Loucy (cell line): ENCODE data around the gene ADRB2.
"Not testable (repeated sequence)": the region's sequence is repeated elsewhere in the genome, so short reads cannot be mapped to it uniquely, and the experiment has no call there.

ENCODE experiments used
- H2AFZ ChIP-seq: fragments of 200-600 bp; sonication (generic); 2 replicates; pipeline ENCODE4 v1.6.0; 2016; ENCODE audit warnings: antibody characterized with exemption, mild to moderate bottlenecking, low read length, moderate library complexity
- H3F3A ChIP-seq: fragments of 200-600 bp; 2 replicates; pipeline ENCODE4 v1.6.0; 2016; ENCODE audit warnings: antibody characterized with exemption, low read depth, mild to moderate bottlenecking
- H3K27me3 ChIP-seq: fragments of 200-600 bp; sonication (generic); 2 replicates; pipeline ENCODE4 v1.6.1; 2014; ENCODE audit warnings: low read length, mild to moderate bottlenecking; ENCODE audit not compliant: insufficient read depth, poor library complexity, severe bottlenecking
- H3K36me3 ChIP-seq: fragments of 200-600 bp; sonication (generic); 2 replicates; pipeline ENCODE4 v1.6.1; 2016; ENCODE audit warnings: low read length; ENCODE audit not compliant: insufficient read depth
- H3K4me1 ChIP-seq: fragments of 200-600 bp; sonication (generic); 2 replicates; pipeline ENCODE4 v1.5.1; 2014; ENCODE audit warnings: low read length, mild to moderate bottlenecking; ENCODE audit not compliant: insufficient read depth, poor library complexity, severe bottlenecking
- H3K4me2 ChIP-seq: fragments of 200-600 bp; sonication (generic); 2 replicates; pipeline ENCODE4 v1.6.0; 2014; ENCODE audit warnings: antibody characterized with exemption, low read length, low read depth, mild to moderate bottlenecking; ENCODE audit not compliant: poor library complexity, severe bottlenecking
- H3K4me3 ChIP-seq: fragments of 200-600 bp; sonication (generic); 2 replicates; pipeline ENCODE4 v1.5.1; 2014; ENCODE audit warnings: low read length, mild to moderate bottlenecking, mixed read lengths; ENCODE audit not compliant: poor library complexity, severe bottlenecking
- H3K79me2 ChIP-seq: fragments of 200-600 bp; sonication (generic); 2 replicates; pipeline ENCODE4 v1.6.1; 2014; ENCODE audit warnings: low read length; ENCODE audit not compliant: insufficient read depth
- H3K9ac ChIP-seq: fragments of 200-600 bp; sonication (generic); 2 replicates; pipeline ENCODE4 v1.6.0; 2014; ENCODE audit warnings: mild to moderate bottlenecking, low read depth, low read length, moderate library complexity; ENCODE audit not compliant: poor library complexity, severe bottlenecking
- H3K9me2 ChIP-seq: fragments of 200-600 bp; sonication (generic); replicated peaks from 2 replicates; pipeline ENCODE4 v1.6.1; 2016; ENCODE audit warnings: low read depth, low read length, mixed read lengths
- H3K9me3 ChIP-seq: fragments of 200-600 bp; sonication (generic); 2 replicates; pipeline ENCODE4 v1.6.1; 2014; ENCODE audit warnings: mild to moderate bottlenecking, antibody characterized with exemption, low read length, low read depth; ENCODE audit not compliant: insufficient read depth
- H4K20me1 ChIP-seq: fragments of 200-600 bp; sonication (generic); 2 replicates; pipeline ENCODE4 v1.6.0; 2014; ENCODE audit warnings: antibody characterized with exemption, low read length, mild to moderate bottlenecking; ENCODE audit not compliant: insufficient read depth, poor library complexity, severe bottlenecking
- CTCF ChIP-seq: fragments of 200-600 bp; sonication (generic); conservative IDR thresholded peaks from 2 replicates; pipeline ENCODE4 v1.5.1; 2014; ENCODE audit warnings: mild to moderate bottlenecking, antibody characterized with exemption, low read length
- EZH2phosphoT487 ChIP-seq: fragments of 200-600 bp; IDR thresholded peaks from 2 replicates; pipeline ENCODE4 v1.6.1; 2018; ENCODE audit warnings: antibody characterized with exemption, mild to moderate bottlenecking, moderate library complexity, borderline replicate concordance

ADRB2 gene

GRCh38 chr5:148873120-148873519, 46.7 kb downstream of the ADRB2 start:
- Histone ChIP-seq H3K79me2 (no peaks in the 10 kb centered on the region), H3K4me2 (no peak overlapping the region), H3K9me2 (no peaks in the 10 kb centered on the region), H3K36me3 (no peaks in the 10 kb centered on the region), H3K9ac (no peak overlapping the region), H4K20me1 (no peaks in the 10 kb centered on the region), H3K4me1 (no peaks in the 10 kb centered on the region), H3K27me3 (no peaks in the 10 kb centered on the region), H2AFZ (no peak overlapping the region), H3F3A (no peaks in the 10 kb centered on the region), H3K9me3 (no peaks in the 10 kb centered on the region), H3K4me3 (no peak overlapping the region)
- TF ChIP-seq EZH2phosphoT487 (no peak), CTCF (no peak)

GRCh38 chr5:148873690-148874485, 47.5 kb downstream of the ADRB2 start:
- H3F3A ChIP-seq, result no peaks in the 10 kb centered on the region
- H4K20me1 ChIP-seq, result no peaks in the 10 kb centered on the region
- no peaks in the 10 kb centered on the region for H3K9me3 ChIP-seq
- H3K36me3 ChIP-seq, result no peaks in the 10 kb centered on the region
- no peak overlapping the region for H2AFZ ChIP-seq
- H3K9me2 ChIP-seq, result no peaks in the 10 kb centered on the region
- H3K4me1 ChIP-seq, result no peaks in the 10 kb centered on the region
- no peak overlapping the region for H3K4me3 ChIP-seq
- no peaks in the 10 kb centered on the region for H3K79me2 ChIP-seq
- H3K9ac ChIP-seq, result no peak overlapping the region
- TF ChIP-seq CTCF, result no peak
- no peak for TF ChIP-seq EZH2phosphoT487
- H3K27me3 ChIP-seq, result no peaks in the 10 kb centered on the region
- no peak overlapping the region for H3K4me2 ChIP-seq

- Histone ChIP-seq H3K36me3 (no peaks in the 10 kb centered on the region), H3F3A (no peaks in the 10 kb centered on the region), H3K79me2 (no peaks in the 10 kb centered on the region), H3K27me3 (no peaks in the 10 kb centered on the region), H3K4me3 (no peak overlapping the region), H2AFZ (no peak overlapping the region), H4K20me1 (no peaks in the 10 kb centered on the region), H3K4me1 (no peaks in the 10 kb centered on the region), H3K9me2 (no peaks in the 10 kb centered on the region), H3K4me2 (no peak overlapping the region), H3K9me3 (no peaks in the 10 kb centered on the region), H3K9ac (no peak overlapping the region)
- TF ChIP-seq EZH2phosphoT487 (no peak), CTCF (no peak)
Measured at GRCh38 chr5:148875205-148875875, 48.9 kb downstream of the ADRB2 start.

- not testable (repeated sequence) for H3K9me3 ChIP-seq, H2AFZ ChIP-seq, H3K4me2 ChIP-seq, H3F3A ChIP-seq, H3K79me2 ChIP-seq, H3K27me3 ChIP-seq, H4K20me1 ChIP-seq, H3K4me1 ChIP-seq, H3K36me3 ChIP-seq, H3K4me3 ChIP-seq, H3K9me2 ChIP-seq, H3K9ac ChIP-seq
Measured at GRCh38 chr5:148877436-148877835, 51.0 kb downstream of the ADRB2 start.
